IMR-90 (cell line): ENCODE data around the gene PDCD1. TPM values are rescaled to one million over a fixed set of nuclear protein-coding genes. Genes with fewer than 3 reads are reported as not detected.

Experiments used
- ATAC-seq: fragments of 200-7000 bp; cut with Tn5 transposase; 2 replicates; pipeline ENCODE4 v1.9.1; 2020; ENCODE audit warnings: low read depth, mild to moderate bottlenecking, moderate library complexity
- BruUV-seq: library from RNA; stranded (reverse); fragments of 400-500 nt; replicated peaks from 2 replicates; lab custom pipeline; 2021; lab: Mats Ljungman, UMichigan
- CTCF ChIA-PET: fragments of 300-600 bp; formaldehyde crosslinking; extraction: SDS; loops from one replicate; lab custom pipeline; 2021; ENCODE audit warnings: antibody characterized with exemption; lab: Yijun Ruan, JAX
- POLR2A ChIA-PET: fragments of 300-600 bp; sonication (Branson Sonifier 250); formaldehyde crosslinking; loops from one replicate; lab custom pipeline; 2022; ENCODE audit warnings: antibody characterized with exemption; ENCODE audit not compliant: unreplicated experiment; lab: Charles Lee
- DNase-seq: peaks from one replicate; pipeline ENCODE4 v3.0.0; 2013
- H2AFZ ChIP-seq: replicated peaks from 2 replicates; pipeline ENCODE3; 2013; ENCODE audit warnings: low read length, mild to moderate bottlenecking; ENCODE audit not compliant: poor library complexity
- H2AK5ac ChIP-seq: 2 replicates; pipeline ENCODE4 v1.6.1; 2013; ENCODE audit warnings: low read depth, low read length, inconsistent platforms
- H2AK9ac ChIP-seq: replicated peaks from 2 replicates; pipeline ENCODE3; 2013; ENCODE audit warnings: mild to moderate bottlenecking, low read depth, low read length, moderate library complexity; ENCODE audit not compliant: poor library complexity
- H2BK120ac ChIP-seq: 2 replicates; pipeline ENCODE4 v1.6.1; 2013; ENCODE audit warnings: low read depth, low read length, inconsistent platforms
- H2BK15ac ChIP-seq: 3 replicates; pipeline ENCODE4 v1.6.1; 2013; ENCODE audit warnings: low read depth, low read length, inconsistent platforms
- H2BK20ac ChIP-seq: 2 replicates; pipeline ENCODE4 v1.6.1; 2013; ENCODE audit warnings: low read depth, mild to moderate bottlenecking, inconsistent platforms, low read length, moderate library complexity
- H2BK5ac ChIP-seq: 2 replicates; pipeline ENCODE4 v1.6.1; 2013; ENCODE audit warnings: mild to moderate bottlenecking, low read depth, low read length, inconsistent platforms; ENCODE audit not compliant: poor library complexity, severe bottlenecking
- H3K14ac ChIP-seq: replicated peaks from 2 replicates; pipeline ENCODE4 v1.6.1; 2013; ENCODE audit warnings: low read depth, low read length, inconsistent platforms
- H3K18ac ChIP-seq: 2 replicates; pipeline ENCODE4 v1.6.1; 2013; ENCODE audit warnings: low read depth, low read length, control low read depth
- H3K23ac ChIP-seq: 2 replicates; pipeline ENCODE4 v1.6.1; 2013; ENCODE audit warnings: low read depth, low read length, inconsistent platforms
- H3K27ac ChIP-seq: 2 replicates; pipeline ENCODE4 v1.5.1; 2013; ENCODE audit warnings: mild to moderate bottlenecking, control low read depth, low read length; ENCODE audit not compliant: insufficient read depth
- H3K27me3 ChIP-seq: 2 replicates; pipeline ENCODE4 v1.6.1; 2013; ENCODE audit warnings: low read length; ENCODE audit not compliant: control insufficient read depth, insufficient read depth
- H3K36me3 ChIP-seq: 2 replicates; pipeline ENCODE4 v1.6.1; 2013; ENCODE audit warnings: low read length, mixed read lengths; ENCODE audit not compliant: control insufficient read depth, insufficient read depth
- H3K4ac ChIP-seq: 2 replicates; pipeline ENCODE4 v1.6.1; 2013; ENCODE audit warnings: low read depth, low read length, inconsistent platforms
- H3K4me1 ChIP-seq: 2 replicates; pipeline ENCODE4 v1.6.1; 2013; ENCODE audit warnings: low read length, mixed read lengths; ENCODE audit not compliant: control insufficient read depth, insufficient read depth
- H3K4me2 ChIP-seq: 2 replicates; pipeline ENCODE4 v1.6.1; 2013; ENCODE audit warnings: low read depth, mild to moderate bottlenecking, control low read depth, low read length, moderate library complexity
- H3K4me3 ChIP-seq: 2 replicates; pipeline ENCODE4 v1.5.1; 2013; ENCODE audit warnings: low read depth, mild to moderate bottlenecking, control low read depth, low read length, moderate library complexity; ENCODE audit not compliant: insufficient read depth
- H3K56ac ChIP-seq: 2 replicates; pipeline ENCODE4 v1.6.1; 2013; ENCODE audit warnings: low read length, inconsistent platforms; ENCODE audit not compliant: insufficient read depth; ENCODE audit errors: extremely low read depth
- H3K79me1 ChIP-seq, 2 experiments: 2 replicates each; pipeline ENCODE4 v1.6.1; 2013; ENCODE audit warnings: low read length in 2 of 2, inconsistent platforms in 1 of 2, low read depth in 1 of 2
- H3K9ac ChIP-seq: 2 replicates; pipeline ENCODE4 v1.6.1; 2013; ENCODE audit warnings: low read depth, low read length, control low read depth
- H3K9me1 ChIP-seq: 2 replicates; pipeline ENCODE4 v1.6.1; 2013; ENCODE audit warnings: low read length, inconsistent platforms; ENCODE audit not compliant: insufficient read depth
- H3K9me3 ChIP-seq: 2 replicates; pipeline ENCODE4 v1.6.1; 2013; ENCODE audit warnings: low read length; ENCODE audit not compliant: control insufficient read depth, insufficient read depth
- H4K20me1 ChIP-seq: 2 replicates; pipeline ENCODE4 v1.6.1; 2013; ENCODE audit warnings: low read length, inconsistent platforms; ENCODE audit not compliant: insufficient read depth
- H4K5ac ChIP-seq: 2 replicates; pipeline ENCODE4 v1.6.1; 2013; ENCODE audit warnings: mild to moderate bottlenecking, low read depth, low read length, control low read depth
- H4K8ac ChIP-seq, 2 experiments: 2 replicates each; pipeline ENCODE4 v1.6.1; 2013; ENCODE audit warnings: low read depth in 2 of 2, low read length in 2 of 2, control low read depth in 1 of 2, inconsistent platforms in 1 of 2
- H4K91ac ChIP-seq: 2 replicates; pipeline ENCODE4 v1.6.1; 2013; ENCODE audit warnings: low read depth, low read length, inconsistent platforms; ENCODE audit not compliant: insufficient read depth
- BHLHE40 ChIP-seq: fragments of 150-350 bp; IDR thresholded peaks from 2 replicates; pipeline ENCODE4 v1.6.1; 2016; ENCODE audit warnings: mild to moderate bottlenecking, low read depth, low read length
- MAZ ChIP-seq: IDR thresholded peaks from 2 replicates; pipeline ENCODE4 v1.6.1; 2012; ENCODE audit warnings: low read depth, mild to moderate bottlenecking, low read length, improper control_type of control experiment, moderate library complexity, borderline replicate concordance
- MXI1 ChIP-seq: IDR thresholded peaks from 2 replicates; pipeline ENCODE4 v1.6.1; 2012; ENCODE audit warnings: low read depth, mild to moderate bottlenecking, low read length, moderate library complexity, borderline replicate concordance
- POLR2A ChIP-seq: IDR thresholded peaks from 2 replicates; pipeline ENCODE4 v1.6.1; 2012; ENCODE audit warnings: mild to moderate bottlenecking, low read depth, low read length
- RFX5 ChIP-seq: IDR thresholded peaks from 2 replicates; pipeline ENCODE4 v1.8.0; 2012; ENCODE audit warnings: low read depth, mild to moderate bottlenecking, low read length, moderate library complexity
- WGBS, 2 experiments: methylation state at CpG; one replicate each; pipeline versions ENCODE4 v1.1.5 to v1.1.7; 2013; ENCODE audit warnings: missing lambda C conversion rate in 2 of 2; ENCODE audit not compliant: insufficient read length in 1 of 2; ENCODE audit errors: extremely low coverage in 2 of 2; 5-methylcytosine and 5-hydroxymethylcytosine counted together
- dilution Hi-C: fragments of 300-500 bp; cut with HindIII; formaldehyde crosslinking; loops from one replicate; pipeline ENCODE4 v1.14.3; 2018; ENCODE audit warnings: low sequenced_read_pairs; ENCODE audit not compliant: unreplicated experiment
- in situ Hi-C: fragments of 300-500 bp; cut with MboI; formaldehyde crosslinking; loops from 3 replicates; pipeline ENCODE4 v1.14.3; 2019; ENCODE audit warnings: low sequenced_read_pairs, inconsistent platforms, mixed read lengths
- intact Hi-C: fragments of 100-400 bp; cut with micrococcal nuclease; formaldehyde crosslinking; loops from 2 replicates; pipeline ENCODE4 v1.10.0; 2022
- polyA plus RNA-seq, 3 experiments: library from polyadenylated mRNA; depleted of rRNA; stranded (reverse); fragments of >200 nt; gene quantifications; 2 replicates each; pipeline ENCODE4 v1.2.3, GENCODE V29; 2012; ENCODE audit warnings: low replicate concordance in 1 of 3
- total RNA-seq: library from RNA; depleted of rRNA; stranded (reverse); fragments of >200 nt; gene quantifications from 2 replicates; pipeline ENCODE4 v1.2.3, GENCODE V29; 2012
- TF ChIP-seq, protein P1 (sequence below): fragments of 150-350 bp; IDR thresholded peaks from 2 replicates; pipeline ENCODE4 v1.6.1; 2017; ENCODE audit warnings: mild to moderate bottlenecking, antibody characterized with exemption, low read length, low read depth

Gene PDCD1
- total and polyA plus RNA-seq, 2 of the 4 experiments (the other 2 are of a cell fraction) = not detected

DNA sequence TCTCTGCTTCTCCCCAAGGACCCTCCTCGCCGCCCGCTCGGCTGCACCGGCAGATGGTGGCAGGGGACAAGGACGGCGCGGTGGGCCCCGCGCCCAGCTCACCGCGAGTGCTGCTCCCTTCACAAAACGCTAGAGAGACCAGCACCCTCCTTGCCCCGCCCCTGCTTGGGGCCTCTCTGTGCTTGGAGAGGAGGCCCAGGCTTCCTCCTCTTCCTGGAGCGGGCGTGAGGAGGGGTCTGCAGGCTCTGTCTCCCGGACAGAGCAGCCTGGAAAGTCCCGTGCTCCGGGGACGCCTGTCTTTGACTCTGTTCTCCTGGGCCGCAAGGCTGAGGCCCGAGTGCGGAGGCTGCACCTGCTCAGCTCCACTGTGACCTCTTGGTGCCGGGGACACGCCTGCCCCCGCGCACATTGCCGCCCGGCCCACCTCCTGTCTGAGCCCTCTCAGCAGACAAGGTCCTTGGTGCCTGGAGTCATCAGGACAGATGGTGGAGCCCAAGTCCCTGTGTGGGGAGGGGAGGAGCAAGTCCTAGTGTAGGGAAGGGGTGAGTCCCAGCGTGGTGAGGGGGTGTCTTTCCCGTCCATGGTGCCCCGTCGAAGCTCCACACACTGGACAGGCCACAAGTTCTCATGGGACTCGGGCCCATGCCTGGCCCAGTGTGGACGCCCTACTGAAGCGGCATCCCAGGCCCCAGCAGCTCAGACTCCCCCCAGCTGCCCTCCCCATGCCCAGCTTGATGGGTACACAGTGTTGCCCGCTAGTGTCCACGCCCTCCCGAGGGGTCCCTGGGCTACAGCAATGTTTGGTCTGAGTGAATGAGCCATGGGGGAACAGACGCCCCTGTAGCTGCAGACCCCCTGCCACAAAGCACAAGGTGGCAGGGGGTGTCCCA, 44.7 kb upstream of the PDCD1 start (continued):
- TF ChIP-seq MXI1 = no peak

DNA sequence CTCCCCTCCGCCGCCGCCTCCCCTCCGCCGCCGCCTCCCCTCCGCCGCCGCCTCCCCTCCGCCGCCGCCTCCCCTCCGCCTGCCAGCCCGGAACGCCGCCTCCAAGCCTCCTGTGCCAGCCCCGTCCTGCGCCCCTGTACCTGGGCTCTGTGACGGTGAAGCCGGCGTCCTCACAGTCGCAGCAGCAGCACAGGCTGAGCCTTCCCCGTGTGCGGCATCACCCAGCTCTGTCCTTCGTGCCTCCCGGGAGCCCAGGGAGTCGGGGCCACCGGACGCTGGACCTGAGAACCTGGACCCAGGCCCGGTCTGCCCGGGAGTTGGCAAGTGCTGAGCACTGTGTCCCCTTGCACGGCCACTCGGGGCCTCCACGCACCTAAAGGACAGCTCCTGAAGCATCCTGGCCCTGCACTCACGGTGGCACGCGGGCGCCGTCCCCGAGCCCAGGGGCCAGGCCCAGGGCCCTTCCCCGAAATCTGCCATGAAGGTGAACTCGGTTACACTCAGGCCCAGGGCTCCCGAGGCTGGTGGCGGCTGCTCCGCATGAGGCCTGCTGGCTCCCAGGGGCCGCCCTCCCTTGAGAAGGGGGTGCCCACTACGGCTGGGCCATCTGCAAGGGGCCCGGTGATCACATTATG, 43.8 kb upstream of the PDCD1 start:
- Histone ChIP-seq H3K79me1 (no peaks in the 10 kb centered on the region), H2AFZ (no peak overlapping the region), H4K8ac (no peak overlapping the region), H3K23ac (no peak overlapping the region), H3K9ac (no peak overlapping the region), H2AK9ac (peak overlapping the region; percentile 26), H3K9me1 (no peaks in the 10 kb centered on the region), H3K56ac (no peak overlapping the region), H4K5ac (no peak overlapping the region), H2BK20ac (no peak overlapping the region), H3K36me3 (no peaks in the 10 kb centered on the region), H3K27me3 (peaks cover 6% of the 10 kb centered on the region; the same call in 1 of the 2 replicates), H3K4ac (no peak overlapping the region), H3K9me3 (no peaks in the 10 kb centered on the region), H3K4me1 (no peaks in the 10 kb centered on the region; the same call in 1 of the 2 replicates), H3K4me2 (no peak overlapping the region), H3K14ac (no peak overlapping the region), H4K20me1 (no peaks in the 10 kb centered on the region), H2BK5ac (no peak overlapping the region), H3K27ac (no peak overlapping the region), H2BK120ac (no peak overlapping the region), H2BK15ac (no peak overlapping the region), H4K91ac (no peak overlapping the region), H3K18ac (no peak overlapping the region), H3K4me3 (no peak overlapping the region), H2AK5ac (no peak overlapping the region)
- ATAC-seq (no peak), DNase-seq (no peak)
- in situ Hi-C loops = no loop called here
- TF ChIP-seq MAZ (no peak), BHLHE40 (no peak), RFX5 (no peak), POLR2A (no peak)
- TF ChIP-seq, protein P1, sequence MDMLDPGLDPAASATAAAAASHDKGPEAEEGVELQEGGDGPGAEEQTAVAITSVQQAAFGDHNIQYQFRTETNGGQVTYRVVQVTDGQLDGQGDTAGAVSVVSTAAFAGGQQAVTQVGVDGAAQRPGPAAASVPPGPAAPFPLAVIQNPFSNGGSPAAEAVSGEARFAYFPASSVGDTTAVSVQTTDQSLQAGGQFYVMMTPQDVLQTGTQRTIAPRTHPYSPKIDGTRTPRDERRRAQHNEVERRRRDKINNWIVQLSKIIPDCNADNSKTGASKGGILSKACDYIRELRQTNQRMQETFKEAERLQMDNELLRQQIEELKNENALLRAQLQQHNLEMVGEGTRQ = no peak
- intact Hi-C loops = no loop called here
- CTCF ChIA-PET = no interaction called here
- POLR2A ChIA-PET = no interaction called here
- BruUV-seq = no TSS peak
- dilution Hi-C loops = no loop called here
- WGBS, 2 experiments = 49% methylated on average over 18 of the region's 48 CpGs; no CpG with 5 or more reads in 1 of the 2 experiments
